Activated CD8-positive, alpha-beta memory T cell treated with anti-CD3 and anti-CD28 coated beads, Interleukin-2, amount 50 U/mL, for 1 hour (primary cell): ENCODE data around the gene CBLN1.
"Not testable (repeated sequence)": the region's sequence is repeated elsewhere in the genome, so short reads cannot be mapped to it uniquely, and the experiment has no call there.

ENCODE experiments used
- DNase-seq: peaks from one replicate; pipeline ENCODE4 v3.0.0-alpha.2; 2020; ENCODE audit errors: extremely low read depth

Gene CBLN1

DNA sequence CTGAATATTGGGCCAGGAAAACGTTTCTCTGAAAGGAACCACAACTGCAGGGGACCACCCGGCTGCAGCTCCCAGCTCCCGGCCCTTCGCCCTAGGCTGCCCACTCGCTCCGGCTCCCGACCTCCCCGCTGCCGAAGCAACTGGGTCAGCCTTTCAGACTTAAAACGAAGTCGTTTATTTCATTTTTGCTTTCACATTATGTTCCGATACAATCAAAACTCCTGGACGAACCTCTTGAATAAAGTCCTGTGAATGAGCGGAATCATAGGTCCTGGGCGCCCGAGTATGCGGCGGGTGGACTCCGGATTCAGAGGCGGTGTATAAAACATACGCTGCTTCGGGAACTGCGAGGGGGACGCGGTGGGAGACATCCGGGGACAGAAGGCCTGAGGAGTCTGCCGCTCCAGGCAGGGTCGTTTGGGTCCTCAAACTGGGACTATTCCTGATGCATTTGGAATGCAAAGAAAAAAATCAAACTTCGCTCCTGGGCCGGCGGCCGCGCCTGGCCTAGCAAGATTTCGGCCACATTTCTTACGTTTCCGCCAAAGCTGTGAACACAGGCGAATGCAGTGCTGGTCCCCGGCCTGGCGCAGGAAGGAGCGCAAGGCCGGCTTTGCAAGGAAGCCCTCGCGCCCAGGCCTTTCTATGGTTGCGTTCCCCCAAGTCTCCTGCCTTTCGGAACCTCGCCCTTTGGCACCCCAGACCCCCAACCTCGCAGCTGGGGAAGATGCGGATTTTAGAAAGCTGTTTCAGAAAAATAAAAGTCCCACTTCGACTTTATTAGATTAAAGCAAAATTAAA lies 3.7 kb downstream of the CBLN1 start:
- no peak for DNase-seq

DNA sequence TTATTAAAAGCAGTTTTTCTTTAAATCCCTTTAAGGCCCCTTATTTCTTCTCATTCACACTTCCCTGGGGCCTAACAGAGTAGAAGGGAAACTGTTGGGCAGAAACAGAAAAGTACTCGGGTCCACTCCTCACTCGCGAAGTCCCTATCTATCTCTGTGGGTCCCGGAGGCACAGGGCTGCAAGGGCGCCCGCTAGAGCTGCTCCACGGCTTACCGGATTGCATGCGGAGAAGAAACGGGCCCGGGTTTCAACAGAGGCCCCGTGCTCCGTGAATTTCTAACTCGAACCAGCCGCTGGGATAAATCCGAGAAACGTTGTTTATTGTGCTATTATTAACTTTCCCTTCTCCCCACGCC lies 4.3 kb downstream of the CBLN1 start:
- no peak for DNase-seq

DNA sequence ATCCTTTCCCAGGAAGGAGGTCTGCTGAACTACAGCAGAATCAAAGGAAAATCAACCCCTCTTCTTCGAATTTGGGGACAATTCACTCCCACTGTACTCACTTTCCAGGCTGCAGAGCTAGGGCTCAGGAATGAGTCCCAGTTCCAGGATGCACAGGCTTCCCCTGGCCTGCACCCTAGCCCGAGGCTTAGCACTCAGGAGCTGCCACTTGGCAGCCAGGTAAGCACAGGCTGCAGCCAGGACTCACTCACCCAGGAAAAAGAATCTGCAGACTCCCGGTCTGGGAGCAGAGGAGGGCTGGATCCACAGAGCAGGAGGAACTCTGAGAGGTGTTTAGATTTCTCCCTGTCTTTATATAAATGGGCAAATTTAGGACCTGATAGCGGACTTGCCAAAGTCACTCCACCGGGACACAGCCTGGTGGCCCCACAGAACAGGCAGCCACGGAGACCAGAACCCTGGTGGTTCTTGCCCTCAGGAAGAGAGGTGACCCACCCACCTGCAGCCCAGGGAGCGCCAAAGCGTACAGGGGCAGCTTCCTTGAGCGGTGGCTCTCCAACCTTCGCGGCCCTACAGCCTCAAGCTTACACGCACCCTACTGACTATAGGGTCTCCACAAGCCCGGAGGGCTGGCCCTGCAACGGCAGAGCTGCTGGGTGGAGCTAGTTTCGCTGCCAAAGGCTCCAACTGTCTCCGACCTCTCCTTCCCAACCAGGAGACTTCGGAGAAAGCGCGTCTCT lies 4.8 kb downstream of the CBLN1 start:
- DNase-seq: no peak

DNA sequence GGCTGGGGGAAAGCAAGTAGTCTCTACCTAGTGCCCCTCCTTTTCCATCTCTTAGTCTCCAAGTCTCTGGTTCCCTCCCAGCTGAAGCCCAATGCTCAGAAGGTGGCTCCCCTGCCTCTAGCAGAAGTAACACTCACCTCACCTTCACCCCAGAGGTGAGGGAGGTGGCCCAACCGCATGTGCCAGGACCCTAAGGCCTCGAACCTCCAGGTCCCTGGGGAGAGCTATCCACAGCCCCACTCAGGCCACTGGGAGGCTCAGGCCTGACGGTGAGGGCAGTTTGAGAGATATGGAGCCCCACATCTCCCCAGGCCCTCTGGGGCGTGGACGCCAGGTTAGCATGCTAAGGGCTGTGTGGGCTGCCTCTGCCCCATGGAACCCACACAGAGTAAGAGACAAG lies 5.8 kb downstream of the CBLN1 start:
- DNase-seq: no peak

DNA sequence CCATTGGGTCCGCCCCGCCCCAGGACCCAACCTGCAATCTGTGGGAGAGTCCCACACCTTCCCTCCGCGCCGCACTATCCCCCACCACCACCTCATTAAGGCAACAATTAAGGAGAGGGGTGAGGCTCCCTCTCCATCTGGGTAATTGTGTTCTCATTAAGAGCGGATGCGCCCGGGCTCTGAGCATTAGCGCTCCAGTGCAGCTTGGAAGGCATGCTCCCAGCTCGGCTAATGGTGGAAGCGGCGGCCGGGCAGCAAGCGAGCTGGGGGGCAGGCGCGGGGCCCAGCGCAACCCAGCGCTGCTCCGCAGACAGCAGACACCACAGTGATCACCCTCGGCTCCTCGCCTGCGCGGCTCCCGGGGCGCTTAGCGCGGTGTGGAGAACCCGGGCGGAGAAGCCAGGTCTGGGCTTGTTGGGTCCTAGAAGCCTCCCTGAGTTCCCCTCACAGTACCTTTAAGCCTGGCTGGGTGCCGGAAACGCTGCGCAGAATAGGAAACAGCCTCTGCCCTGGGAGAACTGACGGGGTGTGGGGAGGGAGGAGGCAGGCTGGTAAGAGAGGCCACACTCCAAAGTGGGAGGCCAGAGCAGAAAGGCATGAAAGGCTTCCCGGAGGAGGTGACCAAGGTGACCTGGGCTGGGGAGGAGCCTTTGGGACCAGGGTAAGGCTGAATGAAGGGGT lies 6.4 kb downstream of the CBLN1 start:
- no peak for DNase-seq

DNA sequence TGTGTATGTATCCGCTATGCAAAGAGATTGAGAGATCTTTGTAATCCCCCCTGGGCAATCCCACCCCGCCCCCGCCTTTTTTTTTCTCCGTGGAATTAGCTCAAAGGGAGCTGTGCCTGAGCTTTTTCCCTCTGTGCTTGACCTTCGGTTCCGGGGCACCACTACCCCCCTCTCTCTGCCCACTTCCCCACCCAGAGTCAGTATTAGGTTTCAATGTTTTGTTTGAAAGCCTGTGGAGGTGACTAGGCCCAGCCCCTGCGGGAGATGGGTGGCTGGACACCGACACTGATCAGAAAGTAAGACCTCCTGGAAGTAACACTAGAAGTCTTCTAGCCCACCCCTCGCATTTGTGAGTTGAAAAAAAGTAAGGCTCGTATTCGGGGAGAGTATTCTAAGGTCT lies 7.0 kb downstream of the CBLN1 start:
- DNase-seq: no peak

DNA sequence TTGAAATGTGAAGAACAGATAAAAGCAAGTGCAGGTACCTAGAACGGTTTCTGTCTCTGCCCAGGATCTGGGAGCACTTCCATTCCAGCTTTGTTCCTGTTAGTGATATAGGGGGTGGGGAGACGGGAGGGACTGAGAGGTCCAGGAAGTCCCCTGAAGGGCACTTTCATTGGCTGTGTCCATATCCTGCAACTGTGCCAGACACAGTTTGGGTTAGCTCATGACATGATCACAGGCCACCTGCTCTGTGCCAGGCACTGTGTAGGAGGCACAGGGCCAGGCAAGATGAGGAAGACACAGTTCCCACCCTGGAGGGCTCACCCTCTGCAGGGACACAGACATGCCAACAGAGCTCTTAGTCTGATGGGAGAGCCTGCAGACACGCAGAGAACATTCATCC lies 7.9 kb downstream of the CBLN1 start:
- no peak for DNase-seq

DNA sequence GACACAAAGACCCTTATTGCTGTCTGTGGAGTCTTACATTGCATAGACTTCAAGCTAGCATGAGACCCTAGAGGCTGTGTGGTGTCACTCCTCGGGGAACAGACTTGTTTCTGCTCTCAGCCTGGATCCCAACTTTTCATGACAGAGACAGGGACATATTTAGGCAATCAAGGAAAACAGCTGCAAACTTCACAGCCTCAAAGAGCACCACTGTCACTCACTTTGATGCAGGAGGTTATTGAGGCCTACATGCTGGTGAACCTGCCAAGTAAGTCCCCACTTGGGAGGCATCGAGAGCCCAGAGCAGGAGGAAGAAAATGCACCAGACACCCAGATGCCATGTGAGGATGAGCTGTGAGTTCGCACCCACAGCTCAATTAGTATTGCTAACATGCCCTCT lies 10.3 kb downstream of the CBLN1 start:
- no peak for DNase-seq

DNA sequence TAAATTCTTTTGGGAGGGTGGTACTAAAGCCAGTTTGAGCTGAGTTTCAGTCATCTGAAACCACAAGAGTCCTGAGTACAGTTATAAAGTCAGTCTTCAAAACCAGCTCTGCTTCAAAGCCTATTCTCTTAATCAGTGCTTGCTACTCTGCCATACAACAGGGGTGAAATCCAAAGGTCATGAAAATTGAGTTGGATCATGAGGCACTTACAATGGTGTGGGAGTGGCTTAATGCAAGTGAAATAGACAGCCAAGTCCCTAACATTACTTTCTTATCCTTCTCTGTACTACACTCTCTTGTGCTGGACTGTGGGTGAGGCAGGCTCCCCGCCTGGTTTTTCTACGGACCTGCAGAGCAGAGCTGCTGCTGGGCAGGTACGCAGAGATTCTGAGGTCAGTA lies 12.4 kb downstream of the CBLN1 start:
- no peak for DNase-seq

DNA sequence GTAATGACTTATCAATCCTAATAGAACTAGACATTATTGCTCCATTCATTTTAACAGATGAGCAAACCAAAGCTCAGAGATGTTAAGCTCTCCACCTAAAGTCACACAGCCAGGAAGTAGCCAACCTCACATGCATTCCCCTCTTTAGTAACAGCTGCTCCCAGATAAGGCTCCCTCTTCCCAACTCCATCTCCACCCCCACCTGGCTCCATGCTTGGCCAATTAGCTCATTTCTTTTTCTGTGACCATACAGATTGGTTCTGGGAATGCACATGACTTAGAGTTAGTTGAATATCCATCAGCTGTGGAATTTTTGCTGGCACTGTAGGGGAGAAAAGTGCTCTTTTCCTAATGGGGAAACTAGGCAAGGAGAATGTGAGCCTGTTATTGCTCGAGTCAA lies 13.0 kb downstream of the CBLN1 start:
- no peak for DNase-seq

DNA sequence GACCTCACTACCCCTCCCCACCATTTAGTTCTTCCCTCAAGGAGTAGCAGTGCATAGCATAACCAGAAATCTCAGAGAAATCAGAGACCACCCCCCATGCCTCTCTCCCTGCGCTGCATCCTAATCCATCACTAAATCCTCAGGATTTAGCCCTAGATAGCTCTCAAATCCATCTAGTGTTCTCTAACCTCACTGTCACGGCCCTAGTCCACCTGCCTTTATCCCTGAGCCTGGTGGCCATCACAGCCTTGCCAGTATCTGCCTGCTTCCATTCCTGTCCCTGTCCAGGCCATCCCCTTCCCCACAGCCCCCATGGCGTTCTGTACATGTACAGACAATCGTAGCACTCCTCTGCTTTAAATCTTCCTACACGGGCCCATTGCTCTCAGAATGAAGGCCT lies 19.1 kb downstream of the CBLN1 start:
- no peak for DNase-seq

DNA sequence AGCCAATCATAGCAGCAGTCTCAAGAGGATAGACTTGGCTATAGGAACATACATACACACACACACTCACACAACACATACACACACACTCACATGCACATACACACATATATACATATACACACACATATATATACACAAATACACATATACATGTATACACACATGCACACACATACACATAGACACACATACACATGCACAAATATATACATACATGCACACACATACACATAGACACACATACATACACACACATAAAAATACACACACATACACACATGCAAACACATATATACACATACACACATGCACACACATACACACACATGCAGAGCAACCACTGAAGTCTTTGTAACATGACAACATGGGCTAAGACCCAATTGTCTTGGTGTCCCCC lies 19.7 kb downstream of the CBLN1 start:
- DNase-seq: no peak

DNA sequence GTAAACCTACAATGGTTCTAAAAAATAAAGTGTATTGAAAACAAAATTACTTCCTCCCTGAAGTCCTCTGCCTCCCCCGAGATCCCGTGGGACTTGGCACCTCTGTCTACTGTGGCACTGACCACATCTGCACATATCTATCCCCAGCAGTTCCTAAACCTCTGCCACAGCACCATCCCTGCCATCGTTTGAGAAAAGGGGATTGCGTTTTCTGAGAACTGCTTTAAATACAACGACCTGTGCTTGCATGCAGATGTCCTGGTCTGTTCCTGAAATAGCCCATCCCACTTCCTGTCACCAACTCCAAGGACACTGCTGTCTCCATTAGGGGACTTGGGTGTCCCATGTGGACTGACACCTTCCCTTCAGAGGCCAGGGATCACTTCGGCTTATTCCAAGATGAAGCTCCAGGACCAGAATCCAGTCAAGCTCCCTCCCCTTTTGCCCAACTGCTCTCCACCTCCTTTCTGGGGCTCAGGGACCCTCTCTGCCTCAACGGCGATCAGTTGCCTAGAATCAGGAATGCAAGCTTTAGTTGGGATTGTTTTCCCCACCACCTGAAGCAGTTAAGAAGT lies 20.6 kb downstream of the CBLN1 start:
- DNase-seq: no peak

DNA sequence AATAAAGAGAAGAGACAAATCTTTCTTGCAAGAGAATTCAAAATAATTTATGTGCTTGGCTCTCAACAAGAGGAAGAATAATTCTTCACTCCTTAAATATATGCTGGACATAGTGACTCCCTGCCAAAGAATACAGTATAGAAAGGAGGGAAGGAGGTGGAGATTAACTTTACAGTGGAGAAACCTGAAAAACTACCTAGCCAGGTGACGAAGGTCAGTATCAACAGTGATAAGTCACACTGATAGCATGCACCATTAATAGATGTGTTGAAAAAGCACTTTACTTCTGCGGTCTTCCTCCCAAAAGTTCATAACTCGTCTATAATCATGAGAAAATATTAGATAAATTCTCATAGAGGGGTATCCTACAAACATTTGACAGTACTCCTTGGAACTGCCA lies 21.4 kb downstream of the CBLN1 start:
- DNase-seq: no peak

DNA sequence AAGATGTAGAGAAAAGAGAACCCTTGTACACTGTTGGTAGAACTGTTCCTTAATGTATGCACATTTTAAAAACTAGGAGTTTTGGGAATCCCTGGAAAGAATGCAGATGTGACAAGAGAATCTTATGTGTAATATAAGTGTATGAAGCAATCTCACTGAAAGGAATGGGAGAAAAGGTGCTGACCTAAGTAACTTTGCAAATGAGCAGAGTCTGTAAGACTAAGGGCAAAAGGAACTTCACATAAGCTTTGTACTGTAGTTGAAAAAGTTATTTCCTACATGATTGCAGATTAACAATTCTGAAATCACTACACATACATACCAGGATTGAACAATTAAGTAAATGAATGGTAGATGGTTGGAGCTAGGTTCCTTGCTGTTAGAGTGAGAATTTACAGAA lies 22.3 kb downstream of the CBLN1 start:
- no peak for DNase-seq

DNA sequence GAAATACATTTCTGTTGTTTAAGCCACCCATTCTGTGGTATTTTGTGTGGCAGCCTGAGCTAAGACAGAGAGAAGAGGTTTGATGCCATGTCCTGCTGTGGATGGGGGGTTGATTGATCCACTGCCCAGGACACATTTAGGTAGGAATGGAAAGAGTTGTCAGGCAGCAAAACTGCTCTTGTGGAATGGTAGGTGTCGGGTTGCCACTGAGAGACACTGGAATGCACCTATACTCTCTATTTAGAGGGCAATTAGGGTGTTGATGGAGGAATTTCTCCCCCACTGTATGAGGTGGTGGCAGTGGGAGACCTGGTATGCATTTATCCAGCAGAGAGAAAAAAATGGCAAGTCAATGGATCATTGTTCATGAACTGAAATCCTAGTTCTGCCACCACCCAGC lies 30.9 kb downstream of the CBLN1 start:
- no peak for DNase-seq

DNA sequence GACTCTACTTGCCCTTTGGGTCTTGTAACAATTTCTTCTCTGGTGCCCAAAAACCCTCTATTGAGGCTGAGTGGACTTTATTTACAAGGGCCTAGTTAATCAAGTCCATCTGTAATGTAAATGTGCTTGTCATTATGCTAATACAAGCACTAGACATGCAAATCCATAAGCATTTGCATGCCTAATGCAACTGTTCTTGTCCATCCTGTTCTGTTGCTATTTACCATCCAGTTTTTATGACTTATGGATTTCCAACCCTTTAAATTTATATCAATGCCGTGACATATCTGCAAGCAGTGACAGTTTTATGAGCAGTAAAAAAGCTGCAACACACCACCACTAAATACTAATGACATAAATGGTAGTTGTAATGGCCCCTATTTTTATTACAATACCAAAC lies 33.4 kb downstream of the CBLN1 start:
- DNase-seq: no peak

DNA sequence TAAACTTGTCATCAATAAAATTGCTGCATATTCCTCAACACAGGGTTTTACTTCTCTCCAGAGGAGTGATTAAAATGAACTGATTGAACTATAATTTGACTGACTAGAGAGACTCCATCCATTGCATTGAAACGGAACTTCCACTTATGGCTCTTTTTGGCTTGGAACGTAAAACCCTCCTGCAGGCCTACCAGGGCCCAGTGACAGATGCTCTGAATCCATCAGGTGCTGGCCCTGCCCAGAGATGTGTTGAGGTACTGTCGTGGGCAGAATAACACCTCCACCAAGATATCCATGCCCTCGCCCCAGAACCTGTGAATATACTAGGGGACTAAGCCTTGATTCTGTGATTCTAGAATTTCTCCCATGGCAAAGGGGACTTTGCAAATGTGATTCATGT lies 45.4 kb downstream of the CBLN1 start:
- no peak for DNase-seq

DNA sequence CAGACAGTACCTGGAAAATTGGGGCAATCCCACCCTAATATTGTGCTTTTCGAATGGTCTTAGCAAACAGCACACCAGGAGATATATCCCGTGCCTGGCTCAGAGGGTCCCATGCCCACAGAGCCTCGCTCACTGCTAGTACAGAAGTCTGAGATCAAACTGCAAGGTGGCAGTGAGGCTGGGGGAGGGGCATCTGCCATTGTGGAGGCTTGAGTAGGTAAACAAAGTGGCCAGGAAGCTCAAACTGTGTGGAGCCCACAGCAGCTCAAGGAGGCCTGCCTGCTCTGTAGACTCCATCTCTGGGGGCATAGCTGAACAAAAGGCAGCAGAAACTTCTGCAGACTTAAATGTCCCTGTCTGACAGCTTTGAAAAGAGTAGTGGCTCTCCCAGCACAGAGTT lies 53.3 kb downstream of the CBLN1 start:
- DNase-seq: not testable (repeated sequence)
